Stimulated activated CD4-positive, alpha-beta T cell treated with anti-CD3 and anti-CD28 coated beads, Interleukin-15, amount 100 ng/mL, for 48 hours (primary cell): ENCODE measurements around the gene UST.

Experiments
- DNase-seq, 2 donors: peaks; one replicate each; pipeline ENCODE4 v3.0.0-alpha.2; 2020; ENCODE audit warnings: low read depth in 2 of 2

The UST gene

GRCh38 chr6:149035766-149036165, 288.9 kb downstream of the UST start:
- DNase-seq, result no peak

GRCh38 chr6:149037051-149037671, 290.3 kb downstream of the UST start:
- DNase-seq, result no peak

- peak in 1 of 2 donors; percentile 22 for DNase-seq
These were observed 292.2 kb downstream of the UST start for GRCh38 chr6:149039025-149039424.

GRCh38 chr6:149041953-149042352, 295.1 kb downstream of the UST start:
- no peak for DNase-seq

GRCh38 chr6:149043476-149044130, 296.8 kb downstream of the UST start:
- DNase-seq, result no peak

- DNase-seq, result no peak
These were observed 297.7 kb downstream of the UST start for GRCh38 chr6:149044528-149044927.

GRCh38 chr6:149045404-149045803, 298.6 kb downstream of the UST start:
- DNase-seq, result no peak

- DNase-seq, result no peak
These were observed 299.5 kb downstream of the UST start for GRCh38 chr6:149046164-149046821.

GRCh38 chr6:149046822-149047246, 300.0 kb downstream of the UST start:
- DNase-seq, result no peak

- no peak for DNase-seq
These were observed 302.4 kb downstream of the UST start for GRCh38 chr6:149049230-149049629.

GRCh38 chr6:149050160-149050559, 303.3 kb downstream of the UST start:
- DNase-seq, result no peak

GRCh38 chr6:149052350-149053106, 305.7 kb downstream of the UST start:
- no peak for DNase-seq

- no peak for DNase-seq
These were observed 307.2 kb downstream of the UST start for GRCh38 chr6:149053848-149054558.

- DNase-seq, result no peak
These were observed 307.8 kb downstream of the UST start for GRCh38 chr6:149054559-149055194.

GRCh38 chr6:149055195-149055899, 308.5 kb downstream of the UST start:
- no peak for DNase-seq

GRCh38 chr6:149056777-149057463, 310.1 kb downstream of the UST start:
- DNase-seq, result no peak

GRCh38 chr6:149057464-149057840, 310.6 kb downstream of the UST start:
- no peak for DNase-seq

GRCh38 chr6:149059557-149059956, 312.7 kb downstream of the UST start:
- no peak for DNase-seq

- peak in 1 of 2 donors; percentile 42 for DNase-seq
These were observed 313.6 kb downstream of the UST start for GRCh38 chr6:149060300-149060984.
